GM12878 (cell line): ENCODE results near the gene FLT1. TPM values are rescaled to one million over a fixed set of nuclear protein-coding genes. Genes with fewer than 3 reads are reported as not detected.

ENCODE experiments used
- ATAC-seq: fragments of 200-7000 bp; cut with Tn5 transposase; 3 replicates; pipeline ENCODE4 v1.9.1; 2020; ENCODE audit warnings: mild to moderate bottlenecking, moderate library complexity
- BruUV-seq: library from RNA; stranded (reverse); fragments of 400-500 nt; replicated peaks from 2 replicates; lab custom pipeline; 2021; lab: Mats Ljungman, UMichigan
- CTCF ChIA-PET: fragments of 300-600 bp; sonication (Branson Sonifier 250); formaldehyde crosslinking; extraction: SDS; loops from one replicate; lab custom pipeline; 2021; ENCODE audit warnings: inconsistent platforms; lab: Yijun Ruan, JAX
- POLR2A ChIA-PET: fragments of 350-600 bp; formaldehyde crosslinking; extraction: SDS; loops from one replicate; lab custom pipeline; 2021; ENCODE audit warnings: inconsistent platforms; lab: Charles Lee
- RAD21 ChIA-PET: fragments of 300-600 bp; sonication (Branson Sonifier 250); formaldehyde crosslinking; loops from one replicate; lab custom pipeline; 2023; ENCODE audit warnings: antibody characterized with exemption; ENCODE audit not compliant: unreplicated experiment; lab: Charles Lee
- SMC1A ChIA-PET: fragments of 300-600 bp; sonication (Branson Sonifier 250); formaldehyde crosslinking; loops from one replicate; lab custom pipeline; 2023; ENCODE audit not compliant: unreplicated experiment, uncharacterized antibody; lab: Charles Lee
- DNase-seq: peaks from one replicate; pipeline ENCODE4 v3.0.0-alpha.2; 2011; ENCODE audit warnings: low read depth, low spot score
- FAIRE-seq: peaks from 3 replicates; lab custom pipeline; 2011; peaks lifted over from hg19 to GRCh38; lab: Jason Lieb, UNC
- H2AFZ ChIP-seq: 2 replicates; pipeline ENCODE4 v1.6.0; 2011; ENCODE audit warnings: low read depth, low read length, control low read depth; ENCODE audit not compliant: control insufficient read depth
- H3K27ac ChIP-seq: 2 replicates; pipeline ENCODE4 v1.5.1; 2011; ENCODE audit warnings: control low read depth; ENCODE audit not compliant: control insufficient read depth, insufficient read depth
- H3K27me3 ChIP-seq, 2 experiments: replicated peaks in 1 of 2; 2 replicates each; pipeline versions ENCODE4 v1.6.0 to v1.6.1; 2011; ENCODE audit warnings: low read length in 1 of 2; ENCODE audit not compliant: control insufficient read depth in 2 of 2, insufficient read depth in 2 of 2
- H3K36me3 ChIP-seq, 2 experiments: 2 replicates each; pipeline ENCODE4 v1.5.1; 2011; ENCODE audit warnings: low read length in 1 of 2; ENCODE audit not compliant: control insufficient read depth in 2 of 2, insufficient read depth in 2 of 2
- H3K4me1 ChIP-seq: 2 replicates; pipeline ENCODE4 v1.6.1; 2011; ENCODE audit warnings: mild to moderate bottlenecking, low read length, moderate library complexity, mixed read lengths; ENCODE audit not compliant: control insufficient read depth, insufficient read depth
- H3K4me2 ChIP-seq: 2 replicates; pipeline ENCODE4 v1.6.0; 2011; ENCODE audit warnings: control low read depth; ENCODE audit not compliant: control insufficient read depth, insufficient read depth
- H3K4me3 ChIP-seq: fragments of 200-600 bp; sonication (generic); 2 replicates; pipeline ENCODE4 v1.5.1; 2016
- H3K79me2 ChIP-seq: 2 replicates; pipeline ENCODE4 v1.6.0; 2011; ENCODE audit warnings: low read length; ENCODE audit not compliant: control insufficient read depth, insufficient read depth
- H3K9ac ChIP-seq: 2 replicates; pipeline ENCODE4 v1.8.0; 2011; ENCODE audit warnings: low read length, control low read depth, mixed read lengths; ENCODE audit not compliant: control insufficient read depth, insufficient read depth
- H3K9me3 ChIP-seq: replicated peaks from 3 replicates; pipeline ENCODE4 v1.5.1; 2011; ENCODE audit warnings: mild to moderate bottlenecking, low read length; ENCODE audit not compliant: control insufficient read depth, insufficient read depth
- H4K20me1 ChIP-seq: 2 replicates; pipeline ENCODE4 v1.6.0; 2011; ENCODE audit not compliant: control insufficient read depth, insufficient read depth
- ATF3 ChIP-seq: IDR thresholded peaks from 2 replicates; pipeline ENCODE4 v1.6.1; 2011; ENCODE audit warnings: low read depth, mild to moderate bottlenecking, low read length, moderate library complexity, borderline replicate concordance; ENCODE audit errors: extremely low read depth
- BRCA1 ChIP-seq: IDR thresholded peaks from 2 replicates; pipeline ENCODE4 v1.6.1; 2011; ENCODE audit warnings: low read depth, low read length, improper control_type of control experiment
- CHD1 ChIP-seq: IDR thresholded peaks from 2 replicates; pipeline ENCODE4 v1.6.1; 2012; ENCODE audit warnings: low read depth, low read length, improper control_type of control experiment
- FOXM1 ChIP-seq: IDR thresholded peaks from 2 replicates; pipeline ENCODE4 v1.6.1; 2012; ENCODE audit warnings: low read depth, mild to moderate bottlenecking, inconsistent platforms, low read length, moderate library complexity
- HCFC1 ChIP-seq: fragments of 150-350 bp; IDR thresholded peaks from 2 replicates; pipeline ENCODE4 v1.6.1; 2014; ENCODE audit warnings: low read length
- KAT2A ChIP-seq: conservative IDR thresholded peaks from 2 replicates; pipeline ENCODE4 v1.6.1; 2011; ENCODE audit warnings: low read depth, low read length; ENCODE audit not compliant: control insufficient read depth
- MLLT1 ChIP-seq: fragments of 450-650 bp; IDR thresholded peaks from 2 replicates; pipeline ENCODE4 v1.6.1; 2016; ENCODE audit warnings: mild to moderate bottlenecking
- MTA3 ChIP-seq: IDR thresholded peaks from 2 replicates; pipeline ENCODE4 v1.6.1; 2012; ENCODE audit warnings: low read length, inconsistent platforms, borderline replicate concordance
- MXI1 ChIP-seq: fragments of 150-350 bp; IDR thresholded peaks from 2 replicates; pipeline ENCODE4 v1.6.1; 2011; ENCODE audit warnings: low read depth, mild to moderate bottlenecking, inconsistent platforms, low read length, improper control_type of control experiment
- NFXL1 ChIP-seq: fragments of 450-650 bp; IDR thresholded peaks from 2 replicates; pipeline ENCODE4 v1.6.1; 2017; ENCODE audit warnings: antibody characterized with exemption, mild to moderate bottlenecking, borderline replicate concordance
- POU2F2 ChIP-seq: IDR thresholded peaks from 3 replicates; pipeline ENCODE4 v1.6.1; 2011; ENCODE audit warnings: low read depth, mild to moderate bottlenecking, low read length, borderline replicate concordance
- RAD51 ChIP-seq: fragments of 450-650 bp; IDR thresholded peaks from 2 replicates; pipeline ENCODE4 v1.6.1; 2016; ENCODE audit warnings: moderate library complexity, mild to moderate bottlenecking, inconsistent platforms
- RFX5 ChIP-seq: IDR thresholded peaks from 2 replicates; pipeline ENCODE4 v1.6.1; 2011; ENCODE audit warnings: low read depth, low read length, improper control_type of control experiment
- TAF1 ChIP-seq: IDR thresholded peaks from 2 replicates; pipeline ENCODE4 v1.6.1; 2011; ENCODE audit warnings: mild to moderate bottlenecking, low read depth, low read length, borderline replicate concordance
- TCF7 ChIP-seq: IDR thresholded peaks from 2 replicates; pipeline ENCODE4 v1.6.1; 2014; ENCODE audit warnings: antibody characterized with exemption, borderline replicate concordance
- ZSCAN29 ChIP-seq: fragments of 450-650 bp; IDR thresholded peaks from 2 replicates; pipeline ENCODE4 v1.6.1; 2017; ENCODE audit warnings: mild to moderate bottlenecking, moderate library complexity
- WGBS: methylation state at CpG from one replicate; pipeline ENCODE4 v1.1.6; 2016; ENCODE audit warnings: low lambda C conversion rate; ENCODE audit not compliant: insufficient replicate concordance, insufficient coverage; ENCODE audit errors: missing lambda C conversion rate; 5-methylcytosine and 5-hydroxymethylcytosine counted together
- in situ Hi-C: fragments of 300-500 bp; cut with MboI; formaldehyde crosslinking; loops from 9 replicates; pipeline ENCODE4 v1.14.3; 2018; ENCODE audit warnings: mixed read lengths
- intact Hi-C: fragments of 100-400 bp; cut with micrococcal nuclease; formaldehyde crosslinking; loops from one replicate; pipeline ENCODE4 v1.14.2; 2022; ENCODE audit not compliant: unreplicated experiment
- polyA plus RNA-seq, 11 experiments: library from polyadenylated mRNA; depleted of rRNA in 4 of 11; unstranded in 6 of 11; stranded (reverse) in 5 of 11; fragments of >200 nt; fragmentation: Nextera tagmentation in 4 of 11; fragmentation: Illumina TruSeq in 1 of 11; extraction: Ambion mirVana in 4 of 11; extraction: Trizol in 1 of 11; gene quantifications; 1 replicate in 1 of 11; 2 replicates in 10 of 11; pipeline versions ENCODE4 v1.2.1 to v1.2.3, GENCODE V29; 2011 to 2016; ENCODE audit warnings: inconsistent platforms in 2 of 11, missing spikeins in 2 of 11, low read depth in 1 of 11
- total RNA-seq, 4 experiments: library from RNA; depleted of rRNA in 3 of 4; stranded (reverse); fragments of >200 nt in 3 of 4; fragmentation: Illumina TruSeq in 1 of 4; extraction: Trizol in 1 of 4; gene quantifications; 2 replicates each; pipeline versions ENCODE4 v1.2.1 to v1.2.3, GENCODE V29; 2013 to 2021

The FLT1 gene
- total and polyA plus RNA-seq, 10 of the 15 experiments (the other 5 are each of a cell fraction or from before 2014, with no cell fraction given), result 0.55 to 5.6 (median 0.84) TPM

DNA sequence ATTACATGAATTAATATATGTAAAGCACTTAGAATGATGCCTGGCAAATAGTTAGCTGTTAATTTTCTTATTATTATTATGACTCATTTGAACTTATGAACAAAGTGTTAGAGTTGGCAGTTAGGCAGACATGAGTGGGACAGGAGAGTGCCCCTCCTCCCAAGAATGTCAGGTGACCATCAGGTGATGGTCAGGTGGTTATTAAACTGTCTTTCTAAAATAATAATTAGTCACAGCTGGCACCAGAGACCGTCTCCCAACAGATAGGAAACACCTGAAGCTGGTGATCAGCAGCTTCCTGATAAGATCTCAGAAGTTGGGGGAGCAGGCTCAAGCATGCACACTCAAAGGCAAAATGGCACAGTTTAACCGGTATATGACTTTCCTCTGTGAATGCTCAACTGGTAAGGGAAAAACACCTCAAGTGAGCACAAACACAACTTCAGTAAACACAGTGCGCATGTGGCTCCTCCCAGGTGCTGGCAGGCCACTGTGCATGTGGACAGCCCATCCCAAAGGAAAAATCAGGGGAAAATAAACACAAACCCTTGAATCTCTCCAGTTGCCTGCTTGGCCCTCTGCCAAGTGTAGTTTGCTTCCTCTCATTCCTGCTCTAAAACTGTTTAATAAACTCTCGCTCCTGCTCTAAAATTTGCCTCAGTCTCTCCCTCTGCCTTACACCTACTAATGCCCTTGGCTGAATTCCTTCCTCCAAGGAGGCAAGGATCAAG lies 54.0 kb downstream of the FLT1 start:
- whole genome bisulfite sequencing, result 49% methylated on average over 4 of the region's 4 CpGs
- BruUV-seq, result no TSS peak
- SMC1A ChIA-PET, result no interaction called here

GRCh38 chr13:28438598-28439334 lies 56.2 kb downstream of the FLT1 start:
- 72% methylated on average over 12 of the region's 12 CpGs for WGBS
- POLR2A ChIA-PET, result no interaction called here
- TF ChIP-seq MXI1, result no peak
- no peak for TF ChIP-seq ZSCAN29
- no peak for TF ChIP-seq CHD1
- TF ChIP-seq NFXL1, result no peak
- no peak for TF ChIP-seq MLLT1
- TF ChIP-seq TAF1, result no peak
- TF ChIP-seq BRCA1, result no peak
- no peak for TF ChIP-seq TCF7
- no peak for TF ChIP-seq KAT2A
- TF ChIP-seq HCFC1, result no peak
- no peak for TF ChIP-seq ATF3
- TF ChIP-seq RFX5, result no peak
- no peak for TF ChIP-seq MTA3
- TF ChIP-seq FOXM1, result no peak

More for the DNA sequence above, 54.0 kb downstream of the FLT1 start:
- Histone ChIP-seq H3K36me3 (no peaks in the 10 kb centered on the region), H3K4me1 (no peaks in the 10 kb centered on the region), H3K4me2 (no peak overlapping the region), H2AFZ (no peak overlapping the region), H3K27me3 (no peaks in the 10 kb centered on the region), H4K20me1 (no peaks in the 10 kb centered on the region), H3K4me3 (no peak overlapping the region), H3K9me3 (no peaks in the 10 kb centered on the region; the same call in 2 of the 3 replicates)
- ChIA-PET RAD21 (no interaction called here), CTCF (interaction anchor here (0.6 to 0.8 kb wide), 2 partner anchors 9 to 195 kb away, joined by 3 read pairs; no protein-coding TSS in a partner anchor), POLR2A (interaction anchor here (0.5 kb wide), 1 partner anchor 87 kb away, joined by 5 read pairs; no protein-coding TSS in a partner anchor)
- no peak for FAIRE-seq
- no peak for ATAC-seq
- intact Hi-C loops, result no loop called here
- DNase-seq, result no peak
- TF ChIP-seq RAD51, result peak; percentile 58; the same call in 1 of the 2 replicates
- TF ChIP-seq POU2F2, result no peak
- TF ChIP-seq, all 136 proteins: peak for 1
- in situ Hi-C loops, result no loop called here
- no peaks in the 10 kb centered on the region for H3K79me2 ChIP-seq
- H3K27ac ChIP-seq, result no peak overlapping the region
- H3K9ac ChIP-seq, result no peak overlapping the region

More at GRCh38 chr13:28438598-28439334, 56.2 kb downstream of the FLT1 start:
- FAIRE-seq, result no peak
- no peak overlapping the region for H2AFZ ChIP-seq
- no peak overlapping the region for H3K9ac ChIP-seq
- H3K27ac ChIP-seq, result no peak overlapping the region
- intact Hi-C loops, result no loop called here
- no peak for ATAC-seq
- ChIA-PET CTCF (interaction anchor here (1.7 kb wide), 1 partner anchor 11 kb away, joined by 5 read pairs; no protein-coding TSS in a partner anchor), SMC1A (interaction anchor here (0.6 kb wide), 2 partner anchors 25 to 257 kb away, joined by 3 read pairs; no protein-coding TSS in a partner anchor), RAD21 (no interaction called here)
- in situ Hi-C loops, result no loop called here
- no peak for DNase-seq
- H4K20me1 ChIP-seq, result no peaks in the 10 kb centered on the region
- H3K9me3 ChIP-seq, result no peaks in the 10 kb centered on the region; the same call in 2 of the 3 replicates
- no peak overlapping the region for H3K4me3 ChIP-seq
- H3K4me2 ChIP-seq, result no peak overlapping the region
- H3K79me2 ChIP-seq, result no peaks in the 10 kb centered on the region
- BruUV-seq, result no TSS peak
- H3K36me3 ChIP-seq, result no peaks in the 10 kb centered on the region
- no peaks in the 10 kb centered on the region for H3K4me1 ChIP-seq
- no peaks in the 10 kb centered on the region for H3K27me3 ChIP-seq
